GM19438 (cell line): ENCODE measurements around the gene ZP2.
"Not testable (repeated sequence)": the region's sequence is repeated elsewhere in the genome, so short reads cannot be mapped to it uniquely, and the experiment has no call there.

Experiments
- ATAC-seq: cut with Tn5 transposase; IDR thresholded peaks from one replicate; pipeline ENCODE4 v1.9.1; 2021; ENCODE audit warnings: low read depth; ENCODE audit not compliant: unreplicated experiment

Gene ZP2

DNA sequence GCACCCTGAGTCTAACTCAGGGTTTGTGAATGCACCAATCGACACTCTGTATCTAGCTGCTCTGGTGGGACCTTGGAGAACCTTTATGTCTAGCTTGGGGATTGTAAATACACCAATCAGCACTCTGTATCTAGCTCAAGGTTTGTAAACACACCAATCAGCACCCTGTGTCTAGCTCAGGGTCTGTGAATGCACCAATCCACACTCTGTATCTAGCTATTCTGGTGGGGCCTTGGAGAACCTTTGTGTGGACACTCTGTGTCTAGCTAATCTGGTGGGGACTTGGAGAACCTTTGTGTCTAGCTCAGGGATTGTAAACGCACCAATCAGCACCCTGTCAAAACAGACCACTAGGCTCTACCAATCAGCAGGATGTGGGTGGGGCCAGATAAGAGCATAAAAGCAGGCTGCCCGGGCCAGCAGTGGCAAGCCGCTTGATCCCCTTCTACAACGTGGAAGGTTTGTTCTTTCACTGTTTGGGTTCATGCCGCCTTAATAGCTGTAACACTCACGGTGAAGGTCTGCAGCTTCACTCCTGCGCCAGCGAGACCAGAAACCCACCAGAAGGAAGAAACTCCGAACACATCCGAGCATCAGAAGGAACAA lies 58.1 kb downstream of the ZP2 start:
- not testable (repeated sequence) for ATAC-seq

- not testable (repeated sequence) for ATAC-seq
Observed at GRCh38 chr16:21152160-21153030, 59.0 kb downstream of the ZP2 start.

GRCh38 chr16:21150375-21151001 lies 60.9 kb downstream of the ZP2 start, which contains the start of gene DNAH3:
Gene DNAH3 (minus strand): TSS chr16:21150846. CDS start chr16:21150319, 527 bp downstream.
- no peak for ATAC-seq
